G401 (cell line): Measurements from ENCODE around the gene BTN2A1. TPM values are rescaled to one million over a fixed set of nuclear protein-coding genes. Genes with fewer than 3 reads are reported as not detected.
"Not testable (repeated sequence)": the region's sequence is repeated elsewhere in the genome, so short reads cannot be mapped to it uniquely, and the experiment has no call there.

Experiments
- DNase-seq: peaks from one replicate; pipeline ENCODE4 v3.0.0-alpha.2; 2015; ENCODE audit warnings: low spot score
- in situ Hi-C: cut with HindIII; loops from 2 replicates; pipeline ENCODE4 v1.10.0; 2016; ENCODE audit warnings: low sequenced_read_pairs, mixed read lengths
- total RNA-seq: library from RNA; depleted of rRNA; stranded (reverse); fragments of >200 nt; shearing (Covaris generic); gene quantifications from 2 replicates; pipeline ENCODE4 v1.2.3, GENCODE V29; 2014

Gene BTN2A1
- total RNA-seq, 1 experiment from 2014 or later: 5.8 TPM

- DNase-seq, in situ Hi-C loops: not testable (repeated sequence)
These were observed 3.6 kb downstream of the BTN2A1 start for GRCh38 chr6:26461353-26461752.

- DNase-seq: no peak
- in situ Hi-C loops: no loop called here
These were observed 6.3 kb downstream of the BTN2A1 start for GRCh38 chr6:26464014-26464413.

GRCh38 chr6:26464416-26465131 lies 6.8 kb downstream of the BTN2A1 start:
- no peak for DNase-seq
- in situ Hi-C loops: no loop called here

- in situ Hi-C loops: no loop called here
These were observed 8.0 kb downstream of the BTN2A1 start for GRCh38 chr6:26465776-26466175.

GRCh38 chr6:26468829-26469228 lies 11.1 kb downstream of the BTN2A1 start:
- in situ Hi-C loops: no loop called here
- peak; percentile 14 for DNase-seq

More at GRCh38 chr6:26465776-26466175, 8.0 kb downstream of the BTN2A1 start:
- DNase-seq: no peak

GRCh38 chr6:26470643-26471042 lies 12.9 kb downstream of the BTN2A1 start:
- no peak for DNase-seq
- in situ Hi-C loops: no loop called here

- in situ Hi-C loops: no loop called here
- no peak for DNase-seq
These were observed 14.2 kb downstream of the BTN2A1 start for GRCh38 chr6:26471970-26472369.

GRCh38 chr6:26472549-26473290 lies 15.0 kb downstream of the BTN2A1 start:
- in situ Hi-C loops: no loop called here
- no peak for DNase-seq

GRCh38 chr6:26473429-26473757 lies 15.6 kb downstream of the BTN2A1 start:
- in situ Hi-C loops: no loop called here
- no peak for DNase-seq

GRCh38 chr6:26473758-26474438 lies 16.1 kb downstream of the BTN2A1 start:
- in situ Hi-C loops: no loop called here

GRCh38 chr6:26474439-26474881 lies 16.7 kb downstream of the BTN2A1 start:
- in situ Hi-C loops: no loop called here
- DNase-seq: peak; percentile 39

More at GRCh38 chr6:26473758-26474438, 16.1 kb downstream of the BTN2A1 start:
- peak; percentile 85 for DNase-seq

GRCh38 chr6:26475823-26476729 lies 18.3 kb downstream of the BTN2A1 start:
- in situ Hi-C loops: no loop called here
- no peak for DNase-seq

GRCh38 chr6:26476896-26477295 lies 19.1 kb downstream of the BTN2A1 start:
- in situ Hi-C loops: no loop called here
- DNase-seq: no peak

GRCh38 chr6:26477426-26477825 lies 19.7 kb downstream of the BTN2A1 start:
- no peak for DNase-seq
- in situ Hi-C loops: no loop called here

GRCh38 chr6:26478100-26478984 lies 20.6 kb downstream of the BTN2A1 start:
- DNase-seq: no peak
- in situ Hi-C loops: no loop called here

GRCh38 chr6:26478985-26479278 lies 21.2 kb downstream of the BTN2A1 start:
- DNase-seq: no peak
- in situ Hi-C loops: no loop called here

GRCh38 chr6:26482338-26482737 lies 24.6 kb downstream of the BTN2A1 start:
- DNase-seq: no peak
- in situ Hi-C loops: no loop called here

- in situ Hi-C loops: no loop called here
- no peak for DNase-seq
These were observed 26.0 kb downstream of the BTN2A1 start for GRCh38 chr6:26483727-26484126.
